Activated naive CD8-positive, alpha-beta T cell (primary cell): ENCODE measurements around the gene LMO2.
"Not testable (repeated sequence)": the region's sequence is repeated elsewhere in the genome, so short reads cannot be mapped to it uniquely, and the experiment has no call there.

ENCODE experiments used
- H3K27ac Mint-ChIP-seq: one replicate; pipeline ENCODE4 v1.8.0; 2021; ENCODE audit warnings: mixed read lengths
- H3K27me3 Mint-ChIP-seq: one replicate; pipeline ENCODE4 v1.8.0; 2021; ENCODE audit warnings: mixed read lengths
- H3K36me3 Mint-ChIP-seq: one replicate; pipeline ENCODE4 v1.8.0; 2021; ENCODE audit warnings: mixed read lengths
- H3K4me1 Mint-ChIP-seq: one replicate; pipeline ENCODE4 v1.8.0; 2021; ENCODE audit warnings: low read depth, mixed read lengths
- H3K4me3 Mint-ChIP-seq: one replicate; pipeline ENCODE4 v1.8.0; 2021; ENCODE audit warnings: mild to moderate bottlenecking, mixed read lengths
- H3K9me3 Mint-ChIP-seq: one replicate; pipeline ENCODE4 v1.8.0; 2021; ENCODE audit warnings: low read depth, mixed read lengths

The LMO2 gene

DNA sequence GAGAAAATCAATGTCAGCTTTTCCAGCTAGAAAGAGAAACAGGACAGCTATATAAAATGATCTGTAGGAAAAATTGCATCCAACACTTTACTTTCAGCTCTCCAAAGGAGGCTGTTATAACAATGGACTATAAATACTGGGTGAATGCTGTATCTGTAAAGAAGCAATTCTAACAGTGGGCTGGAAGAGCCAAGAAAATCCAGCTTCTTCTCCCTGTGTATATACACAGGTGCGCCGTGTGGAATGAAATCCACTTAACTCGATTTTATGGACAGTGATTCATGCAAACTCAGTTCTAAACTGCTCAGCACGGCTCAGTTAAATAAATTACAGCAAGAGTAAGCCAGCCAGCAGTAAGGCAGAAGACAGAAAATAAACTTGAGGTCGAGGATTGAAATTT, 32.5 kb upstream of the LMO2 start:
- H3K27me3 Mint-ChIP-seq: peaks cover 13% of the 10 kb centered on the region

DNA sequence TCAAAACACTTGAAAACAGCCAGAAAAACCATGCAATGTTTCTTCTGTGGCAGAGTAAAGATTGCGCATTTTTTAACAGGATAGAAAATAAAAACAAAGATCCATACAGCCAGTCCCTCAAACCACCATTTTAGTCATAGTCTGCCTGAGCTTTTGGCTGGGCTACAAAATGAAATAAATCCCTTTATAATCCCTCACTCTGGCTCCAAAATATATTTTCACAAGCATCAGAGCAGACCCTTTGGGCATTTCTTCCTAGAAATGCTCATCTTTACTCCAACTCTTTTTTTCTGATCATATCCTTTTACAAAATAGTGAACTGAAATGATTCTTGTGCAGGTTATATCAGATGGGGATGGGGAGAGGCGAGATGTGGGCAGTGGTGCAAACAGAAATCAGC, 31.8 kb upstream of the LMO2 start:
- Mint-ChIP-seq H3K36me3 (peaks cover 2% of the 10 kb centered on the region), H3K27ac (no peak overlapping the region), H3K4me1 (peaks cover 4% of the 10 kb centered on the region), H3K4me3 (no peak overlapping the region), H3K27me3 (peaks cover 13% of the 10 kb centered on the region), H3K9me3 (no peaks in the 10 kb centered on the region)

More for the DNA sequence above, 32.5 kb upstream of the LMO2 start:
- H3K27ac Mint-ChIP-seq: no peak overlapping the region
- no peak overlapping the region for H3K4me3 Mint-ChIP-seq
- H3K9me3 Mint-ChIP-seq: no peaks in the 10 kb centered on the region
- peaks cover 4% of the 10 kb centered on the region for H3K4me1 Mint-ChIP-seq
- H3K36me3 Mint-ChIP-seq: peaks cover 2% of the 10 kb centered on the region

- Mint-ChIP-seq H3K4me3 (no peak overlapping the region), H3K36me3 (peaks cover 2% of the 10 kb centered on the region), H3K27me3 (peaks cover 20% of the 10 kb centered on the region), H3K9me3 (no peaks in the 10 kb centered on the region), H3K27ac (no peak overlapping the region), H3K4me1 (peaks cover 4% of the 10 kb centered on the region)
Measured at GRCh38 chr11:33920838-33921613, 29.1 kb upstream of the LMO2 start.

DNA sequence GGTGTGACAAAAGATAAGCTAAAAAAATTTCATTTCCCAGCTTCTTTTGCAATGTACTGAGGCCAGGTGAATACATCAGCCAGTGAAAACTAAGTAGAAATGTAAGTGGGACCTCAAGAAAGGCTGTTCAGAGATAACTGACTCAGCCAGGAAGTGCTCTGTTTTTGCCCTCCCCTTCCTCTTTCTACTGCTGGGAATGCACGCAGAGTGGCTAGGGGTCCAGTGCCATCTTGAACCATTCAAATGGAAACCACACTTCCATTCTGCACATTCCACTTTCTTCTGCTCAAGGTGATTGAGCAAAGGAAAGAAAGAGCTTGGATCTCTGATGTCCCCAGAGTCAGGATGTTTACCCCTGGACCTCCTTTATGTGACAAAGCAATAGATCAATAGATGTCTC, 27.8 kb upstream of the LMO2 start:
- Mint-ChIP-seq H3K4me3 (no peak overlapping the region), H3K36me3 (peaks cover 2% of the 10 kb centered on the region), H3K9me3 (no peaks in the 10 kb centered on the region), H3K27me3 (peaks cover 20% of the 10 kb centered on the region), H3K4me1 (peaks cover 4% of the 10 kb centered on the region), H3K27ac (no peak overlapping the region)

GRCh38 chr11:33917402-33917801, 25.5 kb upstream of the LMO2 start:
- not testable (repeated sequence) for H3K4me3 Mint-ChIP-seq, H3K4me1 Mint-ChIP-seq, H3K27ac Mint-ChIP-seq, H3K36me3 Mint-ChIP-seq, H3K9me3 Mint-ChIP-seq
- H3K27me3 Mint-ChIP-seq: peaks cover 18% of the 10 kb centered on the region

DNA sequence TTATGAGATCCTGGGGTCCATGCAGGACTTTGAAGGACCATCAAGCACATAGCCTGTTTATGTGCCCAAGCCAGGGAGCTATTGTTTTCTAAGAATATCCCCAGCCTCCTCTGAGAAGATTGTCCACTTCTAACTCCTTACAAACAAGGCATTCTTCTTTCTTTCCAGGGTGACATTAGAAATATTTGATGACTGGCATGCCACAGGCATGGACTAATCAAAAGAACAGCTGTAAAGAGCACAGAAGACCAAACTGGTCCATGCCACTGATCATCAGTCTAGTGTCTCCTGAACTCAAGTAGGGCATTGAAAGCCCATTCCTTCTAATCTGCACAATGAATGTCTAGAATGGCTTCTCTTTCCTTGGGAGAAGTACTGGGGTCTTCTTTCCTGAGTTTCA, 24.9 kb upstream of the LMO2 start:
- Mint-ChIP-seq H3K4me3 (no peak overlapping the region), H3K27me3 (peaks cover 17% of the 10 kb centered on the region), H3K27ac (no peak overlapping the region), H3K36me3 (peaks cover 5% of the 10 kb centered on the region), H3K9me3 (no peaks in the 10 kb centered on the region), H3K4me1 (peaks cover 4% of the 10 kb centered on the region)

- Mint-ChIP-seq H3K9me3 (no peaks in the 10 kb centered on the region), H3K27ac (no peak overlapping the region), H3K36me3 (peaks cover 5% of the 10 kb centered on the region), H3K27me3 (peaks cover 14% of the 10 kb centered on the region), H3K4me1 (no peaks in the 10 kb centered on the region), H3K4me3 (no peak overlapping the region)
Measured at GRCh38 chr11:33915526-33915925, 23.6 kb upstream of the LMO2 start.

GRCh38 chr11:33913991-33914390, 22.1 kb upstream of the LMO2 start:
- Mint-ChIP-seq H3K4me1 (no peaks in the 10 kb centered on the region), H3K4me3 (no peak overlapping the region), H3K27me3 (peaks cover 20% of the 10 kb centered on the region), H3K9me3 (no peaks in the 10 kb centered on the region), H3K36me3 (peaks cover 2% of the 10 kb centered on the region), H3K27ac (no peak overlapping the region)

GRCh38 chr11:33912405-33913361, 20.8 kb upstream of the LMO2 start:
- peaks cover 20% of the 10 kb centered on the region for H3K27me3 Mint-ChIP-seq
- H3K27ac Mint-ChIP-seq: no peak overlapping the region
- H3K4me3 Mint-ChIP-seq: no peak overlapping the region
- H3K9me3 Mint-ChIP-seq: no peaks in the 10 kb centered on the region
- H3K4me1 Mint-ChIP-seq: peaks cover 2% of the 10 kb centered on the region
- peaks cover 2% of the 10 kb centered on the region for H3K36me3 Mint-ChIP-seq

GRCh38 chr11:33910958-33911339, 19.1 kb upstream of the LMO2 start:
- Mint-ChIP-seq H3K27ac (no peak overlapping the region), H3K9me3 (no peaks in the 10 kb centered on the region), H3K4me1 (peaks cover 9% of the 10 kb centered on the region), H3K27me3 (peaks cover 16% of the 10 kb centered on the region), H3K4me3 (no peak overlapping the region), H3K36me3 (peaks cover 2% of the 10 kb centered on the region)

DNA sequence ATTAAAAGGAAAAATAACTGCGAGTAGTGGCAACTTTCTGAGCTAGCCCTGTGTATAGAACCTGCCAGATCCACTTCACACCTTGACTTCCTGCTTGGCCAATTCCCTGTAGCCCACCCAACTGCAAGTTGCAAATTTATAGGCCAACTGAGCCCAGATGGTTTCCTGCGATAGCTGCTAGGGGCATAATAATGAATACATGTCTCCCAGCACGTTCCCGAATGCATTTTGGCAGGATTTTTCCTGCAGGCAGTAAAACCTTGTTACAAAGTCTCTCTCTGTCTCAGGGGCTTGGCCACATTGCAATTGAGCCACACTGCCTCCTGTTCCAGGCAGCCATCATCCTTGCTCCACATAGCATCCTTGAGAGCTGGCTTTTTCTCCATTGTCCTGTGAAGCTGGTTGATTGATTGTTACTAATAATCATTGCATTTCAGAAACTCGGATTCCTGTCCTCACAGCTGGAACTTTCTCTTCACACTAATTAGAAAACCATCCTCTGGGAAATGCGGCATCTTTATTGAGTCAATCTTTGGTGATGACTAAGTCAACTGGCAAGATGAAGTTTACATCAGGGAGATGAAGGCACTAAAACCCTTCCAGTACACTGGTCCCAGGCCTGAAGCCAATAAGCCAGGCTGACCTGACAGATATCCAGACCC, 18.6 kb upstream of the LMO2 start:
- H3K27me3 Mint-ChIP-seq: peaks cover 15% of the 10 kb centered on the region
- no peak overlapping the region for H3K27ac Mint-ChIP-seq
- H3K36me3 Mint-ChIP-seq: peaks cover 2% of the 10 kb centered on the region
- H3K4me1 Mint-ChIP-seq: peaks cover 9% of the 10 kb centered on the region
- H3K4me3 Mint-ChIP-seq: no peak overlapping the region
- H3K9me3 Mint-ChIP-seq: no peaks in the 10 kb centered on the region

DNA sequence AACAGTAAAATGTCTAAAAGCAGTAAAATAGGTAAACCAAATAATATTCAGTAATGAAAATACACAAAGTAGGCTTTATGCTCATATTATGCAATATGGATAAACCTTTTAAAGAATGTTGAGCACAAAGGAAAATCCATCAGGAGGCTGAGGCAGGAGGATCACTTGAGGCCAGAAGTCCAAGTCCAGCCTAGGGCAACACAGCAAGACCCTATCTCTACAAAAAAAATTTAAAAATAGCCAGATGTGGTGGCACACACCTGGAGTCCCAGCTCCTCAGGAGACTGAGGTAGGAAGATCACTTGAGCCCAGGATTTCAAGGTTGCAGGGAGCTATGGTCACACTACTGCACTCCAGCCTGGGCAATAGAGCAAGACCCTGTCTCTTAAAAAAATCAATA, 17.7 kb upstream of the LMO2 start:
- H3K27me3 Mint-ChIP-seq: peaks cover 17% of the 10 kb centered on the region
- H3K4me3 Mint-ChIP-seq: no peak overlapping the region
- H3K4me1 Mint-ChIP-seq: peaks cover 9% of the 10 kb centered on the region
- no peaks in the 10 kb centered on the region for H3K9me3 Mint-ChIP-seq
- no peak overlapping the region for H3K27ac Mint-ChIP-seq
- peaks cover 2% of the 10 kb centered on the region for H3K36me3 Mint-ChIP-seq

DNA sequence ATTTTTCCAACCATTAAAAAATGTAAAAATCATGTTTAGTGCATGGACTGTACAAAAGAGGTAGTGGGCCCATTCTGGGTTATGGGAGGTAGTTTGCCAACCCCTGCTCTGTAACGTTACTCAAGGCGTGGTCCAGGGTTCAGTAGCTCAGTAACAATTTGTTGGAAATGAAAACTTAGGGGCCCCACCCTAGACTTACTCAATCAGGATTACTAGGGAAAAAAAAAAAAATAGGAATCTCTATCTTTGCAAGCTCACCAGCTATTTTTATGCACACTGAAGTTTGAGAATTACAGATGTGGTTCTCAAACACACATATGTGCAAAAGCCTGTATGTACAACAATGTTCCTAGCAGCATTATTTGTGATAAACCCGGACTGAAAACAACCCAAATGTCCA, 17.3 kb upstream of the LMO2 start:
- H3K9me3 Mint-ChIP-seq: no peaks in the 10 kb centered on the region
- H3K4me3 Mint-ChIP-seq: no peak overlapping the region
- H3K27ac Mint-ChIP-seq: no peak overlapping the region
- peaks cover 9% of the 10 kb centered on the region for H3K4me1 Mint-ChIP-seq
- peaks cover 17% of the 10 kb centered on the region for H3K27me3 Mint-ChIP-seq
- peaks cover 2% of the 10 kb centered on the region for H3K36me3 Mint-ChIP-seq

DNA sequence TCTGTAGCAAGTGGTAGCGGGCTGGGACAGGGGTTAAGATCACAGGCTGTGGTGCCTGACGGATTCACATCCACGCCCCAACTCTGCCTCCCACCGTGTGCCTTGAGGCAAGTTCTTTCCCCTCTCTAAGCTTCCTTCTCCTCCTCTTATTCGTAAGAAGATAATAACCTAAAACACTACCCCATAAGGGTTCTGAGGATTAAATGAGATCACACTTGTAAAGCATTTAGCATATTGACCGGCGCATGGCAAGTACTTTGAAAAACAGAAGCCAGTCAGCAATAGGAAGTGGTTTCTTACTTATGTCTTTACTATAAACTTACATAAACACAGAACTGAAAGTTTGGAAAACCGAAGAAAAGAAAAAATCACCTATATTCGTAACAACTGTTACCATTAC, 15.5 kb upstream of the LMO2 start:
- Mint-ChIP-seq H3K27ac (no peak overlapping the region), H3K9me3 (no peaks in the 10 kb centered on the region), H3K4me1 (peaks cover 9% of the 10 kb centered on the region), H3K36me3 (no peaks in the 10 kb centered on the region), H3K4me3 (no peak overlapping the region), H3K27me3 (peaks cover 20% of the 10 kb centered on the region)
